SK-N-SH treated with all-trans-retinoic acid at 6 μM for 48 hours (cell line): ENCODE data around the gene RGS8.

Experiments used
- CREB5 ChIP-seq: fragments of 250-450 bp; sonication (Bioruptor Pico); IDR thresholded peaks from 2 replicates; pipeline ENCODE4 v1.5.1; 2020; ENCODE audit warnings: low read depth, mild to moderate bottlenecking, moderate library complexity
- ISL1 ChIP-seq: fragments of 250-450 bp; sonication (Bioruptor Pico); IDR thresholded peaks from 2 replicates; pipeline ENCODE4 v2.1.2; 2022; ENCODE audit warnings: mild to moderate bottlenecking, moderate library complexity
- POU6F1 ChIP-seq: fragments of 250-450 bp; sonication (Bioruptor Pico); IDR thresholded peaks from 2 replicates; pipeline ENCODE4 v1.8.0; 2021; ENCODE audit warnings: low read depth, mild to moderate bottlenecking, moderate library complexity, borderline replicate concordance
- PPARA ChIP-seq: fragments of 250-450 bp; sonication (Bioruptor Pico); IDR thresholded peaks from 2 replicates; pipeline ENCODE4 v1.5.0; 2020; ENCODE audit warnings: mild to moderate bottlenecking, borderline replicate concordance
- TSHZ2 ChIP-seq: fragments of 250-450 bp; sonication (Bioruptor Pico); IDR thresholded peaks from 2 replicates; pipeline ENCODE4 v1.5.0; 2020; ENCODE audit warnings: mild to moderate bottlenecking, moderate library complexity
- ZNF70 ChIP-seq: fragments of 450-650 bp; formaldehyde crosslinking; IDR thresholded peaks from 2 replicates; pipeline ENCODE4 v1.5.0; 2020; ENCODE audit warnings: mild to moderate bottlenecking, moderate library complexity

- TF ChIP-seq CREB5 (CRISPR knock-in tag) (no peak), POU6F1 (CRISPR knock-in tag) (no peak), PPARA (no peak), ZNF70 (no peak), TSHZ2 (CRISPR knock-in tag) (no peak), ISL1 (no peak)
Measured at GRCh38 chr1:182713492-182713891, 29.1 kb upstream of the RGS8 start.
